Panc1 (cell line): ENCODE measurements around the gene DESI1.

ENCODE experiments used
- CTCF ChIP-seq: fragments of 450-650 bp; IDR thresholded peaks from 2 replicates; pipeline ENCODE4 v1.5.1; 2017; ENCODE audit warnings: mild to moderate bottlenecking
- POLR2AphosphoS5 ChIP-seq: IDR thresholded peaks from 2 replicates; pipeline ENCODE4 v1.6.1; 2012; ENCODE audit warnings: mild to moderate bottlenecking, low read depth, low read length, moderate library complexity
- REST ChIP-seq, 2 experiments: IDR thresholded peaks; 2 replicates each; pipeline ENCODE4 v1.6.1; 2011 to 2012; ENCODE audit warnings: low read depth in 2 of 2, control low read depth in 1 of 2, low read length in 1 of 2, mild to moderate bottlenecking in 1 of 2, moderate library complexity in 1 of 2; ENCODE audit not compliant: insufficient read depth in 1 of 2
- SIN3A ChIP-seq: IDR thresholded peaks from 2 replicates; pipeline ENCODE4 v1.6.1; 2012; ENCODE audit warnings: low read depth, mild to moderate bottlenecking, low read length, moderate library complexity, borderline replicate concordance; ENCODE audit not compliant: insufficient read depth
- TCF7L2 ChIP-seq: IDR thresholded peaks from 2 replicates; pipeline ENCODE4 v1.6.1; 2011; ENCODE audit warnings: mild to moderate bottlenecking, low read depth, low read length, inconsistent platforms

GRCh38 chr22:41638748-41639147 is 17.9 kb upstream of the DESI1 start:
- TF ChIP-seq CTCF (no peak), SIN3A (no peak), POLR2AphosphoS5 (no peak), REST (IDR thresholded peaks at IDR 0.05; ENCODE audit: insufficient read depth in 1 of 2, low read depth in 2 of 2, low read length in 1 of 2) (no peak), TCF7L2 (no peak)
